B cell (primary cell): ENCODE results near the gene ARHGAP20.

Experiments
- EZH2 ChIP-seq: IDR thresholded peaks from 2 replicates; pipeline ENCODE4 v1.6.1; 2012; ENCODE audit warnings: borderline replicate concordance, low read depth, mild to moderate bottlenecking, moderate library complexity, low read length; ENCODE audit not compliant: insufficient read depth, poor library complexity, severe bottlenecking
- TF ChIP-seq, protein P1 (sequence below): fragments of 200-600 bp; IDR thresholded peaks from one replicate; pipeline ENCODE4 v1.8.0; 2022; ENCODE audit warnings: antibody characterized with exemption, mild to moderate bottlenecking

- TF ChIP-seq, protein P1, sequence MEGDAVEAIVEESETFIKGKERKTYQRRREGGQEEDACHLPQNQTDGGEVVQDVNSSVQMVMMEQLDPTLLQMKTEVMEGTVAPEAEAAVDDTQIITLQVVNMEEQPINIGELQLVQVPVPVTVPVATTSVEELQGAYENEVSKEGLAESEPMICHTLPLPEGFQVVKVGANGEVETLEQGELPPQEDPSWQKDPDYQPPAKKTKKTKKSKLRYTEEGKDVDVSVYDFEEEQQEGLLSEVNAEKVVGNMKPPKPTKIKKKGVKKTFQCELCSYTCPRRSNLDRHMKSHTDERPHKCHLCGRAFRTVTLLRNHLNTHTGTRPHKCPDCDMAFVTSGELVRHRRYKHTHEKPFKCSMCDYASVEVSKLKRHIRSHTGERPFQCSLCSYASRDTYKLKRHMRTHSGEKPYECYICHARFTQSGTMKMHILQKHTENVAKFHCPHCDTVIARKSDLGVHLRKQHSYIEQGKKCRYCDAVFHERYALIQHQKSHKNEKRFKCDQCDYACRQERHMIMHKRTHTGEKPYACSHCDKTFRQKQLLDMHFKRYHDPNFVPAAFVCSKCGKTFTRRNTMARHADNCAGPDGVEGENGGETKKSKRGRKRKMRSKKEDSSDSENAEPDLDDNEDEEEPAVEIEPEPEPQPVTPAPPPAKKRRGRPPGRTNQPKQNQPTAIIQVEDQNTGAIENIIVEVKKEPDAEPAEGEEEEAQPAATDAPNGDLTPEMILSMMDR, result no peak
- no peak for TF ChIP-seq EZH2
These were observed 131.7 kb downstream of the ARHGAP20 start for GRCh38 chr11:110580571-110580970.
